Small intestine (tissue), 7 donors: ENCODE data around the gene PTCD1. TPM values are rescaled to one million over a fixed set of nuclear protein-coding genes. Genes with fewer than 3 reads are reported as not detected.
"Not testable (repeated sequence)": the region's sequence is repeated elsewhere in the genome, so short reads cannot be mapped to it uniquely, and the experiment has no call there.

Source experiments
- DNase-seq, 2 donors: peaks; one replicate each; pipeline versions ENCODE4 v3.0.0 to v3.0.0-alpha.2; 2013
- FAIRE-seq: peaks from 2 replicates; lab custom pipeline; 2012; peaks lifted over from hg19 to GRCh38; lab: Jason Lieb, UNC
- H3K27ac ChIP-seq, 3 donors: one replicate each; pipeline ENCODE4 v1.5.1; 2013; ENCODE audit warnings: low read length in 2 of 3, mild to moderate bottlenecking in 2 of 3, control low read depth in 1 of 3, inconsistent platforms in 1 of 3, low read depth in 1 of 3, moderate library complexity in 1 of 3
- H3K27me3 ChIP-seq, 3 donors: one replicate each; pipeline ENCODE4 v1.6.1; 2013; ENCODE audit warnings: low read length in 3 of 3, inconsistent platforms in 1 of 3; ENCODE audit not compliant: control insufficient read depth in 3 of 3, insufficient read depth in 3 of 3
- H3K36me3 ChIP-seq, 3 donors: one replicate each; pipeline ENCODE4 v1.6.1; 2013; ENCODE audit warnings: low read length in 3 of 3, inconsistent platforms in 1 of 3, low read depth in 1 of 3, mild to moderate bottlenecking in 1 of 3, moderate library complexity in 1 of 3; ENCODE audit not compliant: control insufficient read depth in 3 of 3, insufficient read depth in 2 of 3
- H3K4me1 ChIP-seq, 3 donors: one replicate each; pipeline ENCODE4 v1.6.1; 2013; ENCODE audit warnings: low read length in 2 of 3, inconsistent platforms in 1 of 3, low read depth in 1 of 3, mild to moderate bottlenecking in 1 of 3, moderate library complexity in 1 of 3; ENCODE audit not compliant: control insufficient read depth in 3 of 3, insufficient read depth in 2 of 3
- H3K4me3 ChIP-seq, 3 donors: one replicate each; pipeline ENCODE4 v1.5.1; 2013; ENCODE audit warnings: low read length in 3 of 3, control low read depth in 1 of 3, inconsistent platforms in 1 of 3, low read depth in 1 of 3, mild to moderate bottlenecking in 1 of 3, moderate library complexity in 1 of 3
- H3K9me3 ChIP-seq, 2 donors: one replicate each; pipeline ENCODE4 v1.6.1; 2013; ENCODE audit warnings: low read depth in 1 of 2, low read length in 1 of 2; ENCODE audit not compliant: control insufficient read depth in 2 of 2, insufficient read depth in 1 of 2
- WGBS, 3 donors: extraction: QIAGEN DNeasy Blood & Tissue Kit; methylation state at CpG; one replicate each; pipeline ENCODE4 v1.1.7; 2013; 5-methylcytosine and 5-hydroxymethylcytosine counted together
- polyA plus RNA-seq, 4 donors: library from polyadenylated mRNA; stranded (reverse) in 3 of 4; unstranded in 1 of 4; fragments of 200-250 nt in 3 of 4; fragments of 120-200 nt in 1 of 4; gene quantifications; one replicate each; pipeline versions ENCODE4 v1.2.1 to v1.2.3, GENCODE V29; 2013
- donor health status: healthy with polysubstance abuse.
- donor health status: control.
- donor health status: control.
- donor health status: Bipolar disorder and iron deficiency.
- donor health status: healthy.

The PTCD1 gene
- polyA plus RNA-seq, 4 donors, result 2.7 to 4.8 (median 3.9) TPM

DNA sequence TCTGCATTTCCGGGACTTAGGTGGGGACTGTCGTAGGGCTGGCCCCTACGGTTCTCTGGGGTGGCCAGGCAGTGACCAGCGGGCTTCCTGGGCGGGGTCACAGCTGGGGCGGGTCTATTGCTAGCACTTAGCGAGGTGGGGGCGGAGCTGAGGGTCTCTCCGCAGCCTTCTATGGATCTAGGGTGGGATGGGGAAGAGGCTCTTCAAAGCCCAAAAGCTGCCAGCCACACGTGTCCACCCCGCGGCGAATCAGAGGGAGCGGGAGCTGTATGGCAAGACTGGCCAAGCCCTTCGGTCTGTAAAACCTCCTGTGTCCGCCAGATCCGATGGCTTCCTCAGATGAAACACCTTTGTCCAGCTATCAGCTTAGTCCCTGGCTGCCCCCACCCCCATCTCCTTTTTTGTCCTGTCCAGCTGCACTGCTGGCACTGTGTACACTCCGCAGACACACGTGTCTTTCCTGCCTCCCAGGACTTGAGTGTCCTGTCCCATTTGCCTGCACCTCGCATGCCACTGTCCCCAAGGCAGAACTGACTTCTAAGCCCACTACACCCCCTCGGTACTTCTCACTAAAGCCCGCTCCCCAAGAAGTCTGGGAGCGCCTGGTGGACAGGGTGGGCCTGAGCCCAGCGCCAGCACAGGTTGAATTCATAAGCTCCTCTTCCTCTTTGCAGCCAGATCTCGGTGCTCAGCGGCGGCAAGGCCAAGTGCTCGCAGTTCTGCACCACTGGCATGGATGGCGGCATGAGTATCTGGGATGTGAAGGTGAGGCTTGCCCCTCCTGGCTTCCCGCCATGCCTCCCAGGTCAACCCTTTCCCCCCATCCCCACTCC is 45.0 kb downstream of the PTCD1 start:
- peaks cover 3 to 17% (median 3%) of the 10 kb centered on the region in 3 donors for H3K4me1 ChIP-seq
- DNase-seq (no peak), FAIRE-seq (no peak)
- peak overlapping the region; percentile 34 to 62 (median 53) for H3K4me3 ChIP-seq
- peaks cover 19 to 82% (median 19%) of the 10 kb centered on the region in 3 donors for H3K36me3 ChIP-seq
- no peaks in the 10 kb centered on the region for H3K9me3 ChIP-seq
- H3K27me3 ChIP-seq, result no peaks in the 10 kb centered on the region
- H3K27ac ChIP-seq, result peak overlapping the region in 2 of 3 donors; percentile 65 to 82
- 50 to 55% (median 53%) methylated on average over 28 to 30 of the region's 30 CpGs for WGBS, 3 donors

DNA sequence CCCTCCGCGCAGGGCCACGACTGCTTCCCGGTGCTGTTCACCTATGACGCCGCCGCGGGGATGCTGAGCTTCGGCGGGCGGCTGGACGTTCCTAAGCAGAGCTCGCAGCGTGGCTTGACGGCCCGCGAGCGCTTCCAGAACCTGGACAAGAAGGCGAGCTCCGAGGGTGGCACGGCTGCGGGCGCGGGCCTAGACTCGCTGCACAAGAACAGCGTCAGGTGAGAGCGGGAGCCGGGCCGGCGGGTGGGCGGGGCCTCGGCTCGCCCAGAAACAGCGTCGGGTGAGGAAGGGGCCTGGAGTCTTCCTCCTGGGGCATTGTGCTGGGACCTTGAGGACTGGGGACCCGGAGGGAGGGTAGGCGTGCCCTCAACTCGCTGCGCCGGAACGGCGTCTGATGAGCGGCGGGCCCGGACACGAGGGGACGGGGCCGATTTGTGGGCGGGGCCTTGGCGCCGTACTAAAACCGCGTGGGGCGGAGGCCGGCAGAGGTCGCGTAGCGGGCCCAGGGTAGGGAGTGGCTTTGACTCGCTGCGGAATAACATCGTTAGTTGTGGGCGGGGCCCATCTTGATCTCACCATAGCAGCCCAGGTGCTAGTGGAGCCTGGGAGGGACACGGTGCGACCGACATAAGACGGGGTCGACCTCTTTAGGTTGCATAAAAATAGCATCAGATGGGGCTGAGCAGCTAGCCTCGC is 45.8 kb downstream of the PTCD1 start:
- Histone ChIP-seq H3K4me1 (peaks cover 3 to 17% (median 3%) of the 10 kb centered on the region in 3 donors), H3K9me3 (no peaks in the 10 kb centered on the region), H3K4me3 (peak overlapping the region; percentile 34 to 62 (median 53)), H3K27me3 (no peaks in the 10 kb centered on the region), H3K27ac (peak overlapping the region; percentile 45 to 82 (median 65)), H3K36me3 (peaks cover 17 to 82% (median 22%) of the 10 kb centered on the region in 3 donors)
- FAIRE-seq (no peak), DNase-seq (peak; percentile 90)
- WGBS, 3 donors, result 6 to 15% (median 9%) methylated on average over 48 to 68 of the region's 68 CpGs

DNA sequence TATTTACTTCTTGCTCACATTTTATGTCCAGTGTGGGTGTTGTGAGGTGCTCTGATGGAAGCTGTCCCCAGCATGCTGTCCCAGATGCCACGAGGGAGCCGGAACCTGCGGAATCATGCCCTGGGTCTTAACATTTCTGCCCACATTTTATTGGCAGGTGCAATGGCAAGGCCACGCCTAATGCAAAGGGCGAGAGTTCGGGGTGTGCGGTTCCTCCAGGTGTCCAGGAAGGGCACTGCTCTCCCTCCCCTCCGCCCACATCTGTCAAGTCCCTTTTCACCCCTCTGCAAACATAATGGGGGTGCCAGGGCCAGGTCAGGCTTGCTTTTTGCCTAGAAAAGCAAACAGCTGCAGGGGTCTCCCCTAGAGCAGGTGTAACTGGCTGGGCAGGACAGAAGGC is 46.6 kb downstream of the PTCD1 start:
- H3K4me1 ChIP-seq, result peaks cover 3 to 17% (median 3%) of the 10 kb centered on the region in 3 donors
- peak in 1 of 2 donors; percentile 72 for DNase-seq
- 11 to 63% (median 37%) methylated on average over 8 of the region's 8 CpGs for WGBS, 3 donors
- H3K27me3 ChIP-seq, result no peaks in the 10 kb centered on the region
- H3K9me3 ChIP-seq, result no peaks in the 10 kb centered on the region
- no peak for FAIRE-seq
- peak overlapping the region in 1 of 3 donors; percentile 36 for H3K27ac ChIP-seq
- H3K4me3 ChIP-seq, result peak overlapping the region in 2 of 3 donors; percentile 53 to 62
- H3K36me3 ChIP-seq, result peaks cover 16 to 82% (median 23%) of the 10 kb centered on the region in 3 donors

DNA sequence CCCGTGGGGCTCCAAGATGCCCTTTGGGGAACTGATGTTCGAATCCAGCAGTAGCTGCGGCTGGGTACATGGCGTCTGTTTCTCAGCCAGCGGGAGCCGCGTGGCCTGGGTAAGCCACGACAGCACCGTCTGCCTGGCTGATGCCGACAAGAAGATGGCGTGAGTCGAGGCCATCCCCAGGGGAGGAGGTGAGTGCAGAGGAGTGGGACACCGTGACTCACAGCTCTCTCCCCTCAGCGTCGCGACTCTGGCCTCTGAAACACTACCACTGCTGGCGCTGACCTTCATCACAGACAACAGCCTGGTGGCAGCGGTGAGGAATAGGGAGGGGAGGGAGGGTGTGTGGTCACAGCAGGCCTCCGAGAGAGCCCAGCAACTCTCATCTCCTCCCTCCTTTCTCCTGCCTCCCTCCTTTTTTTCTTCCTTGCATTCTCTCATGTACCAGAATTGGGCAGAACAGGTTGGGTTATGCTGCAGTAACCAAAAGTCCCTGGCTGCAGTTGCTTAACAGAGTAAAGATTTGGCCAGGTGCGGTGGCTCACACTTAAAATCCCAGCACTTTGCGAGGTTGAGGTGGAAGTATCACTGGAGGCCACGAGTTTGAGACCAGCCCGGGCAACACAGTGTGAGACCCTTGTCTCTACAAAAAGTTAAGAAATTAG is 47.5 kb downstream of the PTCD1 start:
- FAIRE-seq (no peak), DNase-seq (no peak)
- no peak overlapping the region for H3K4me3 ChIP-seq
- 93 to 96% (median 95%) methylated on average over 22 to 23 of the region's 23 CpGs for WGBS, 3 donors
- H3K27ac ChIP-seq, result no peak overlapping the region
- H3K36me3 ChIP-seq, result peaks cover 19 to 83% (median 24%) of the 10 kb centered on the region in 3 donors
- H3K9me3 ChIP-seq, result no peaks in the 10 kb centered on the region
- H3K4me1 ChIP-seq, result peaks cover 3 to 17% (median 3%) of the 10 kb centered on the region in 3 donors
- no peaks in the 10 kb centered on the region for H3K27me3 ChIP-seq

DNA sequence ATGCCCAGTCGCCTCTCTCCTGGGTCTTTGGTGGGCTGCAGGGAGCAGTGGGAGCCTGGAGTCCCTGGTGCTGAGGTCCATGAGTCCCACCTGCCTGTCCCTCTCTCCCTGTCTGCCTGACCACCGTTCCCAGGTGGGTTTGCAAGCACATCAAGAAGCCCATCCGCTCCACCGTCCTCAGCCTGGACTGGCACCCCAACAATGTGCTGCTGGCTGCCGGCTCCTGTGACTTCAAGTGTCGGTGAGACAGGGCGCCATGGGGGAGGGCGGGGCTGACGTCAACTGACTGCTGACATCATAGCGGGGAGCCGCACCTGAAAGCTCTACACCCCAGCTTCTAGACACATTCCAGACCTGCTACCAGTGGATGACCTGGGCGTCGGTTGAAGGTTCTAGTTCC is 48.8 kb downstream of the PTCD1 start:
- H3K27me3 ChIP-seq, result no peaks in the 10 kb centered on the region
- WGBS, 3 donors, result 91 to 94% (median 94%) methylated on average over 13 of the region's 13 CpGs
- no peak overlapping the region for H3K27ac ChIP-seq
- FAIRE-seq (no peak), DNase-seq (no peak)
- peaks cover 3 to 17% (median 3%) of the 10 kb centered on the region in 3 donors for H3K4me1 ChIP-seq
- H3K4me3 ChIP-seq, result no peak overlapping the region
- peaks cover 20 to 76% (median 21%) of the 10 kb centered on the region in 3 donors for H3K36me3 ChIP-seq
- no peaks in the 10 kb centered on the region for H3K9me3 ChIP-seq

DNA sequence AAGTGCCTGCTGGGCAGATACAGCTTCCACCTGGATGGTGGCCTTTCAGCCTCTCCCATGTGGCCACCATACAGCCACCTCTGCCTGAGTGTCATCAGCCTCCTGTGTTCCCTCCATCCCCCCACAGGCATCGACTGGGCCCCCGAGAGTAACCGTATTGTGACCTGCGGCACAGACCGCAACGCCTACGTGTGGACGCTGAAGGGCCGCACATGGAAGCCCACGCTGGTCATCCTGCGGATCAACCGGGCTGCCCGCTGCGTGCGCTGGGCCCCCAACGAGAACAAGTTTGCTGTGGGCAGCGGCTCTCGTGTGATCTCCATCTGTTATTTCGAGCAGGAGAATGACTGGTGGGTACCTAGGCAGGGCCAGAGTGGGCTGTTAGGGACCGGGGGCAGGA is 50.7 kb downstream of the PTCD1 start:
- no peak overlapping the region for H3K27ac ChIP-seq
- no peaks in the 10 kb centered on the region for H3K27me3 ChIP-seq
- H3K4me1 ChIP-seq, result peaks cover 0 to 6% (median 3%) of the 10 kb centered on the region in 3 donors
- no peak overlapping the region for H3K4me3 ChIP-seq
- no peaks in the 10 kb centered on the region for H3K9me3 ChIP-seq
- peaks cover 16 to 76% (median 18%) of the 10 kb centered on the region in 3 donors for H3K36me3 ChIP-seq
- DNase-seq (no peak), FAIRE-seq (no peak)
- 94 to 97% (median 95%) methylated on average over 20 of the region's 20 CpGs for WGBS, 3 donors

DNA sequence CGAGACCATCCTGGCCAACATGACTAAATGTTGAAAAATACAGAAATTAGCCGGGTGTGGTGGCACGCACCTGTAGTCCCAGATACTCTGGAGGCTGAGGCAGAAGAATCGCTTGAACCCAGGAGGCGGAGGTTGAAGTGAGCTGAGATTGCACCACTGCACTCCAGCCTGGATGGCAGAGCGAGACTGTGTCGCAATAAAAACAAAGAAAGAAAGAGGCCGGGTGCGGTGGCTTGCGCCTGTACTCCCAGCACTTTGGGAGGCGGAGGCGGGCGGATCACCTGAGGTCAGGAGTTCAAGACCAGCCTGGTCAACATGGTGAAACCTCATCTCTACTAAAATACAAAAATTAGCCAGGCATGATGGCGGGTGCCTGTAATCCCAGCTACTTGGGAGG is 51.4 kb downstream of the PTCD1 start:
- H3K36me3 ChIP-seq, result peaks cover 16 to 76% (median 18%) of the 10 kb centered on the region in 3 donors
- not testable (repeated sequence) for H3K4me3 ChIP-seq, H3K27me3 ChIP-seq, H3K27ac ChIP-seq, FAIRE-seq, H3K9me3 ChIP-seq, DNase-seq, H3K4me1 ChIP-seq
- WGBS, 3 donors, result 92 to 95% (median 94%) methylated on average over 14 of the region's 14 CpGs
